ENCODE results near the gene ZSCAN22.

ZSCAN22 gene

DNA sequence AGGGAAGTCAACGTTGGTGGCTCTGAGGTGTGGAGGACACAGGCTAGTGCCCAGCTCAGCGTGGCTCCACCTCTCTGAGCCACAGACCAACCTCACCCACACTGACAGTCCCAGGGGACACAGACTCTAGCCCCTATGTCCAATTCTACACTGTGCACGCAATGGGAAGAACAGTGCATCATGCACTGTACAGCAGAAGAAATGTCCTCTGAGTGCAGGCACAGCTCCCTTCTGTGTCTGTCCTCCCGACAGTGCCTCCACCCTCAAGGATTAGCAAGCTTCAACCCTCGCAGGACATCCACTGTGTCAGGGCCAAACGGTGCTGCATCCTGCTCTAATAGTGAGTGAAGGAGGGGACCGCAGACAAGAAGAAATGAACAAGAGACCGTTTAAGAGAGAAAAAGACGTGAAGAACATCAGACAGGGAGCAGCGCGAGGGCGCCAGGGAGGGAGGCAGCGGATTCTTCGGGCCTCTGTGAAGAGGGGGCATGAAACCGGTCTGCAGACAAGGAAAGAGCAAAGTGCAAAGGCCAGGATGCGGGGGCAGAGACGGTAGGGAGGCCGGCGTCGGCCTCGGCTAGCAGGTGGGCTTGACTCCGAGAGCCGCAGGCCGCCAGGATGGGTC lies 53.4 kb downstream of the ZSCAN22 start:
- DNase-seq = no peak

DNA sequence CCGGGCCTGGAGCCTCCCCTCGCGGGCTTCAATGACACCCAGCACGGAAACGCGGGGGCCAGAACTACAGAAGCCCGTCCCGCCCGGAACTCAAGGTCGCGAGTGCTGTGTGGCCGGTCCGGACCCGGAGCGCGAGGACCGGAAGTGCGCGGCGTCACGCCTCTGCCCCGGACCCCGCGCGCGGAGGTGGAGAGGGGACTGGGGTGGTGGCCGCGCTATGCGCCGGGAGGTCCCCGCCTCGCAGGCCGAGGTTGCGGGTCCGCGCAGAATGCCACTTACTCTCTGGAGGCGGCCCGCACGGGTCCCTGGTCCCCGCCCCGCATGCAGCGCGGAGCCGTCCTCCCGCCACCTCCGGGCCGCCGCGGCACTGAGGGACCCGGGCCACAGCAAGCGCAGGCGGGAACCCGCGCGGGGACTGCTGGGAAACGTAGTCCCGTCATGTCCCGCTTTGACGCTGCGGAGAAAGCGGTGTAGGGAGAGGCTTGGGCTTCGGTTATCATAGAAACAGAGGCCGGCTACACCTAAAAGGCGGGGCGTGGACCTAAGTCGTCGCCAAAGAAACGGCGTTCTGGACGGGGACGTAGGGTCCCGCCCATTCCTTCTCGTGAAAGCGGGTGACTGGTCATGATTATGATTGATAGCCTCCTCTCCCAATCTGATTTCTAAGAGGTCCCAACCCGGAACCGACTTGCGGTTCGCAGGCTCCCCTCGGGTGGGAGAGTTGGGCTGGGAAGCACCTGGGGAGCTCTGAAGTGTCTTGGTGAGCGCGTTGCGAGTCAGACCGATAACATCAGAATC lies 54.1 kb downstream of the ZSCAN22 start, which contains the start of gene ZNF837:
Gene ZNF837 (minus strand): TSS at position 369 of the 798 bp plus-strand sequence. CDS start 11,698 bp downstream, outside the sequence.
- peak; percentile 98 to 100 for DNase-seq

DNA sequence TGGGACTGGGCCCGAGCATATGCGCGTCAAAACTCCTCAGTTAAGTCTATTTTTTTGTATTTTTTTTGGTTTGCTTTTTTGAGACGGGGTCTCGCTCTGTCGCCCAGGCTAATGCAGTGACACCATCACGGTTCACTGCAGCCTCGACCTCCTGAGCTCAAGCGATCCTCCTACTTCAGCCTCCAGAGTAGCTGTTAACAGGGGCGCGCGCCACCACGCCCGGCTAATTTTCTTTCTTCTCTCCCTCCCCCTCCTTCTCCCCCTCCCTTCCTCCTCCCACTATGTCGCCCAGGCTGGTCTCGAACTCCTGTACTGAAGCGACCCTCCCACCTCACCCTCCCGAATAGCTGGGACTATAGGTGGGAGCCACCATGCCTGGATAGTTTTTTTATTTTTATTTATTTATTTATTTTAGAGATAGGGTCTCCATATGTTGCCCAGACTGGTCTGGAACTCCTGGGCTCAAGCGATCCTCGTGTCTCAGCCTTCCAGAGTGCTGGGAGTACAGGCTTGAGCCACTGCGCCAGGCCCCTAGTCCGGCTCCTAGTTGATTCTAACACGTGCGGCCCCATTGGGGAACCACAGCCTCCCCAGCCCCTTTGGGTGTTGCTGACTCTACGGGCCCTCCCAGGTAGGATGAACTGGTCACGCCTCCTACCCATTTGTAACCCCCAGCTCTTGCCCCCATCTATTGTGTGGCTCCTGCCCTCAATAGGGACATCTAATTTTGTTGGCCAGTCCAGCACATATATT lies 54.8 kb downstream of the ZSCAN22 start:
- DNase-seq = no peak

- DNase-seq = no peak
Measured at GRCh38 chr19:58382997-58383603, 56.3 kb downstream of the ZSCAN22 start.

- DNase-seq = no peak
Measured at GRCh38 chr19:58385313-58385890, 58.6 kb downstream of the ZSCAN22 start.

GRCh38 chr19:58385891-58386575 lies 59.2 kb downstream of the ZSCAN22 start:
- no peak for DNase-seq

GRCh38 chr19:58386576-58387337 lies 60.0 kb downstream of the ZSCAN22 start, which contains the start of gene RPS5:
Gene RPS5 (plus strand): TSS chr19:58387269. CDS start chr19:58388138, 869 bp downstream.
- peak; percentile 97 to 99 for DNase-seq

- no peak for DNase-seq
Measured at GRCh38 chr19:58387338-58388174, 60.8 kb downstream of the ZSCAN22 start.

DNA sequence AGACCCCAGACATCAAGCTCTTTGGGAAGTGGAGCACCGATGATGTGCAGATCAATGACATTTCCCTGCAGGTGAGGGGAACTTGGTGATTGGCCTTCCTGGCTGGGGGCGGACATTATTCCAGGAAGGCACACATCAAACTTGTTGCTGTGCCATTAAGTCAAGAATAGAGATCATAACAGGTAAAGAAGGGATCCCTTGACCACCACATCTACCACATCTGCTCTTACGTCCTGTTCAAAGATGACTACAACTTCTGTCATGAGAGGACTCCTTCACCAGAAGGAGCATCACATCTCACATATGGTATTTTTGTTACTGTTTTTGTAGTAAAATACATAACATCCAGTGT lies 61.4 kb downstream of the ZSCAN22 start:
- no peak for DNase-seq

All from NCI-H446 (cell line).